SU-DHL-6 (cell line): ENCODE data around the gene RRP9.

ENCODE experiments used
- EZH2phosphoT487 ChIP-seq: fragments of 200-600 bp; sonication (generic), shearing (Covaris generic); conservative IDR thresholded peaks from 2 replicates; pipeline ENCODE4 v1.6.1; 2018; ENCODE audit warnings: mild to moderate bottlenecking, antibody characterized with exemption, low read length, moderate library complexity, mixed read lengths
- TF ChIP-seq, protein P1 (sequence below): fragments of 200-600 bp; sonication (generic); IDR thresholded peaks from one replicate; pipeline ENCODE4 v1.5.1; 2017; ENCODE audit warnings: antibody characterized with exemption, mild to moderate bottlenecking, low read length, moderate library complexity; ENCODE audit not compliant: insufficient read depth, poor library complexity, severe bottlenecking

GRCh38 chr3:51966016-51966415 is 24.3 kb upstream of the RRP9 start:
- TF ChIP-seq, protein P1, sequence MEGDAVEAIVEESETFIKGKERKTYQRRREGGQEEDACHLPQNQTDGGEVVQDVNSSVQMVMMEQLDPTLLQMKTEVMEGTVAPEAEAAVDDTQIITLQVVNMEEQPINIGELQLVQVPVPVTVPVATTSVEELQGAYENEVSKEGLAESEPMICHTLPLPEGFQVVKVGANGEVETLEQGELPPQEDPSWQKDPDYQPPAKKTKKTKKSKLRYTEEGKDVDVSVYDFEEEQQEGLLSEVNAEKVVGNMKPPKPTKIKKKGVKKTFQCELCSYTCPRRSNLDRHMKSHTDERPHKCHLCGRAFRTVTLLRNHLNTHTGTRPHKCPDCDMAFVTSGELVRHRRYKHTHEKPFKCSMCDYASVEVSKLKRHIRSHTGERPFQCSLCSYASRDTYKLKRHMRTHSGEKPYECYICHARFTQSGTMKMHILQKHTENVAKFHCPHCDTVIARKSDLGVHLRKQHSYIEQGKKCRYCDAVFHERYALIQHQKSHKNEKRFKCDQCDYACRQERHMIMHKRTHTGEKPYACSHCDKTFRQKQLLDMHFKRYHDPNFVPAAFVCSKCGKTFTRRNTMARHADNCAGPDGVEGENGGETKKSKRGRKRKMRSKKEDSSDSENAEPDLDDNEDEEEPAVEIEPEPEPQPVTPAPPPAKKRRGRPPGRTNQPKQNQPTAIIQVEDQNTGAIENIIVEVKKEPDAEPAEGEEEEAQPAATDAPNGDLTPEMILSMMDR = no peak
- no peak for TF ChIP-seq EZH2phosphoT487
